ENCODE results near the gene PSME1. TPM values are rescaled to one million over a fixed set of nuclear protein-coding genes. Genes with fewer than 3 reads are reported as not detected.

Gene PSME1
- total and polyA plus RNA-seq, 2 of the 13 experiments (the other 11 are each of a cell fraction or from before 2014, with no cell fraction given) = 159 to 608 TPM

GRCh38 chr14:24098927-24099813 is 36.8 kb upstream of the PSME1 start (continued):
- no peak for TF ChIP-seq CSRNP2 (CRISPR knock-in tag; conservative IDR thresholded peaks at IDR 0.05; ENCODE audit: low read depth)
- 0 out of 2 replicates have a peak, but pooled peaks have one; percentile 20 for TF ChIP-seq PRDM10 (CRISPR knock-in tag; IDR thresholded peaks at IDR 0.05; ENCODE audit: low read depth)
- TF ChIP-seq ZNF768 (CRISPR knock-in tag; IDR thresholded peaks at IDR 0.05) = peak; percentile 35; the same call in 1 of the 2 replicates
- TF ChIP-seq AGO2 (optimal IDR thresholded peaks at IDR 0.05; ENCODE audit: low read depth, low read length) = peak; percentile 93
- TF ChIP-seq ZNF839 (CRISPR knock-in tag; IDR thresholded peaks at IDR 0.05; ENCODE audit: borderline replicate concordance) = no peak
- TF ChIP-seq BORCS8-MEF2B (CRISPR knock-in tag; IDR thresholded peaks at IDR 0.05) = peak; percentile 38; the same call in 1 of the 2 replicates
- TF ChIP-seq ZNF547 (CRISPR knock-in tag; IDR thresholded peaks at IDR 0.05) = no peak
- TF ChIP-seq PAF1 (CRISPR knock-in tag; IDR thresholded peaks at IDR 0.05) = peak; percentile 63
- TF ChIP-seq, protein P1, sequence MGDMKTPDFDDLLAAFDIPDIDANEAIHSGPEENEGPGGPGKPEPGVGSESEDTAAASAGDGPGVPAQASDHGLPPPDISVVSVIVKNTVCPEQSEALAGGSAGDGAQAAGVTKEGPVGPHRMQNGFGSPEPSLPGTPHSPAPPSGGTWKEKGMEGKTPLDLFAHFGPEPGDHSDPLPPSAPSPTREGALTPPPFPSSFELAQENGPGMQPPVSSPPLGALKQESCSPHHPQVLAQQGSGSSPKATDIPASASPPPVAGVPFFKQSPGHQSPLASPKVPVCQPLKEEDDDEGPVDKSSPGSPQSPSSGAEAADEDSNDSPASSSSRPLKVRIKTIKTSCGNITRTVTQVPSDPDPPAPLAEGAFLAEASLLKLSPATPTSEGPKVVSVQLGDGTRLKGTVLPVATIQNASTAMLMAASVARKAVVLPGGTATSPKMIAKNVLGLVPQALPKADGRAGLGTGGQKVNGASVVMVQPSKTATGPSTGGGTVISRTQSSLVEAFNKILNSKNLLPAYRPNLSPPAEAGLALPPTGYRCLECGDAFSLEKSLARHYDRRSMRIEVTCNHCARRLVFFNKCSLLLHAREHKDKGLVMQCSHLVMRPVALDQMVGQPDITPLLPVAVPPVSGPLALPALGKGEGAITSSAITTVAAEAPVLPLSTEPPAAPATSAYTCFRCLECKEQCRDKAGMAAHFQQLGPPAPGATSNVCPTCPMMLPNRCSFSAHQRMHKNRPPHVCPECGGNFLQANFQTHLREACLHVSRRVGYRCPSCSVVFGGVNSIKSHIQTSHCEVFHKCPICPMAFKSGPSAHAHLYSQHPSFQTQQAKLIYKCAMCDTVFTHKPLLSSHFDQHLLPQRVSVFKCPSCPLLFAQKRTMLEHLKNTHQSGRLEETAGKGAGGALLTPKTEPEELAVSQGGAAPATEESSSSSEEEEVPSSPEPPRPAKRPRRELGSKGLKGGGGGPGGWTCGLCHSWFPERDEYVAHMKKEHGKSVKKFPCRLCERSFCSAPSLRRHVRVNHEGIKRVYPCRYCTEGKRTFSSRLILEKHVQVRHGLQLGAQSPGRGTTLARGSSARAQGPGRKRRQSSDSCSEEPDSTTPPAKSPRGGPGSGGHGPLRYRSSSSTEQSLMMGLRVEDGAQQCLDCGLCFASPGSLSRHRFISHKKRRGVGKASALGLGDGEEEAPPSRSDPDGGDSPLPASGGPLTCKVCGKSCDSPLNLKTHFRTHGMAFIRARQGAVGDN (CRISPR knock-in tag; IDR thresholded peaks at IDR 0.05) = peak; percentile 31; the same call in 1 of the 2 replicates
- TF ChIP-seq ELF4 (CRISPR knock-in tag; IDR thresholded peaks at IDR 0.05; ENCODE audit: borderline replicate concordance) = no peak
- TF ChIP-seq, protein P2, sequence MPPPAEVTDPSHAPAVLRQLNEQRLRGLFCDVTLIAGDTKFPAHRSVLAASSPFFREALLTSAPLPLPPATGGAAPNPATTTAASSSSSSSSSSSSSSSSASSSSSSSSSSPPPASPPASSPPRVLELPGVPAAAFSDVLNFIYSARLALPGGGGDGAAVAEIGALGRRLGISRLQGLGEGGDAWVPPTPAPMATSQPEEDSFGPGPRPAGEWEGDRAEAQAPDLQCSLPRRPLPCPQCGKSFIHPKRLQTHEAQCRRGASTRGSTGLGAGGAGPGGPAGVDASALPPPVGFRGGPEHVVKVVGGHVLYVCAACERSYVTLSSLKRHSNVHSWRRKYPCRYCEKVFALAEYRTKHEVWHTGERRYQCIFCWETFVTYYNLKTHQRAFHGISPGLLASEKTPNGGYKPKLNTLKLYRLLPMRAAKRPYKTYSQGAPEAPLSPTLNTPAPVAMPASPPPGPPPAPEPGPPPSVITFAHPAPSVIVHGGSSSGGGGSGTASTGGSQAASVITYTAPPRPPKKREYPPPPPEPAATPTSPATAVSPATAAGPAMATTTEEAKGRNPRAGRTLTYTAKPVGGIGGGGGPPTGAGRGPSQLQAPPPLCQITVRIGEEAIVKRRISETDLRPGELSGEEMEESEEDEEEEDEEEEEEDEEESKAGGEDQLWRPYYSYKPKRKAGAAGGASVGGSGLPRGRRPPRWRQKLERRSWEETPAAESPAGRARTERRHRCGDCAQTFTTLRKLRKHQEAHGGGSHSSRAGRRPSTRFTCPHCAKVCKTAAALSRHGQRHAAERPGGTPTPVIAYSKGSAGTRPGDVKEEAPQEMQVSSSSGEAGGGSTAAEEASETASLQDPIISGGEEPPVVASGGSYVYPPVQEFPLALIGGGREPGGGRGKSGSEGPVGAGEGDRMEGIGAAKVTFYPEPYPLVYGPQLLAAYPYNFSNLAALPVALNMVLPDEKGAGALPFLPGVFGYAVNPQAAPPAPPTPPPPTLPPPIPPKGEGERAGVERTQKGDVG (CRISPR knock-in tag; IDR thresholded peaks at IDR 0.05; ENCODE audit: borderline replicate concordance) = 0 out of 2 replicates have a peak, but pooled peaks have one; percentile 5
- 0 out of 2 replicates have a peak, but pooled peaks have one; percentile 2 for TF ChIP-seq THAP7 (CRISPR knock-in tag; IDR thresholded peaks at IDR 0.05)
- TF ChIP-seq TARDBP (CRISPR knock-in tag; IDR thresholded peaks at IDR 0.05) = 0 out of 2 replicates have a peak, but pooled peaks have one; percentile 16

All from HepG2 (cell line).